Amygdala (tissue), 56 donors: ENCODE data around the gene ZSCAN25.
"Not testable (repeated sequence)": the region's sequence is repeated elsewhere in the genome, so short reads cannot be mapped to it uniquely, and the experiment has no call there.

Source experiments
- DNase-seq, 56 donors: peaks; one replicate each; lab custom pipeline; 2025; lab: John Stamatoyannopoulos, UW

Gene ZSCAN25

DNA sequence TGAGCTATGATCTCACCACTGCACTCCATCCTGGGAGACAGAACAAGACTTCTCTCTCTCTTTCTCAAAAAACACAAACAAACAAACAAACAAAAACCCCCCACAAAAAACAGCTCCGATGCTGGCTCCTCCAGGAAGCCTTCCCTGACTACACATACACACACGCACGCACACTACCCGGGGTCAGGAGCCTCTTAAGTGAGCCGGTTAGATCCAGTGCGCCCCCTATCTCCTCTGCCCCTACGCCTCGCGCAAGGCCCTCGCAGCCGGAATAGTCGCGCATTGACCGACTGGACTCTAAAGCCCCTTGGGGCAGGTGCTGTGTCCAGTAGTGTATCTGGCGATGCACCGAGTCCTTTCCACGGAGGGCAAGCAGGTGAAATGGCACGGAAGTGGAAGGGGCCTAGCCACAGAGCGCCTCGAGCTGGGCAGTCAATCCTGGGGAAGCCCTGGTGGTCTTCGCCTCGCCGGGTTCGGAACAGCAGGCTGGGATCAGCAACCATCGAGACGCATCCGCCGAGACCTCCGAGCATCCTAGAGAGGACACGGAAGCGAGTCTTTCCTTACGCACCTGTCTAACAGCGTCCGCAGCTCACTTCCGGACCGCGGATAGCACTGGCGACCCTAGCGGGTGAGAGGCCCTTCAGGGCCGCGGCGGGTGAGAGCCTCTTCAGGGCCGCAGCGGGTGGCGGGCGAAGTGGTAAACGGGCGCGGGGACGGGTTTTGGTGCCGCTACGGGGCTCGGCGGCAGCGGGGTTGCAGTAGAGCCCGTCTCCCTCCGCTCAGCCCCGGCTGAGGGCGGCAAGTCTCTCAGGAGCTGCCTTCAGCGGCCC, at the start of gene ZSCAN25:
TSS of gene ZSCAN25 (plus strand) at position 588 of the 833 bp plus-strand sequence. CDS start 2,661 bp downstream, outside the sequence.
- DNase-seq = peak in 55 of 56 donors; percentile 22 to 90 (median 77)

DNA sequence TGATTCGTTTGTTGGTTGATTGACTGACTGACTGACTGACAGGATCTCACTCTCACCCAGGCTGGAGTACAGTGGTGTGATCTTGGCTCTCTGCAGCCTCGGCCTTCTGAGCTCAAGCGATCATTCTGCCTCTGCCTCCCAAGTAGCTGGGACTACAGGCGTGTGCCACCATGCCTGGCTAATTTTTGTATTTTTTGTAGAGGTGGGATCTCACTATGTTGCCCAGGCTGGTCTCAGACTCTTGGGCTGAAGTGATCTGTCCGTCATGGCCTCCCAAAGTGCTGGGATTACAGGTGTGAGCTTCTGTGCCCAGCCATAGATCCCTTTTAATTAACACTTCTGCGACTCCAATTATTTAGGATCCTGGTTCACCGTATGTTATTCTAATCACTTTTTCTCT, 48.0 kb upstream of the ZSCAN25 start:
- DNase-seq = not testable (repeated sequence)

DNA sequence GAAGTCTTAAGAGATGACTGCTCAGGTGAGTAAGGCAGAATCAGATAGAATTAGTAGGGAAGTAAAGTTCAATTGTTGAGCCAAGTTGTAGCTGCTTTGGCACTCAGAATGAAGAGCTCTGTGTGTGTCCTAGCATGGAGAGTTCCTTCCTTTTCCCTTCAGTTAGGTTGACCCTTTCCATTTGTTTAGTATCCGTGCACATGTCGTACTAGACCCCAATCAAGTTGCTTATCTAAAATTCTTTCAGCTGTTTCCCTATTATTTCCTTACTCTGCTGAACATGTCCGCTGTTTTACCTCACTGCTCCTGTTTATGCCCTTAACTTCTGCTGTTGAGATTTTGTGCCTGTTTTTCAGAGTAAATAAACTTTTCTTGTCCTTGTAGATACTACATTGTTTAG, 45.0 kb upstream of the ZSCAN25 start:
- DNase-seq = no peak

DNA sequence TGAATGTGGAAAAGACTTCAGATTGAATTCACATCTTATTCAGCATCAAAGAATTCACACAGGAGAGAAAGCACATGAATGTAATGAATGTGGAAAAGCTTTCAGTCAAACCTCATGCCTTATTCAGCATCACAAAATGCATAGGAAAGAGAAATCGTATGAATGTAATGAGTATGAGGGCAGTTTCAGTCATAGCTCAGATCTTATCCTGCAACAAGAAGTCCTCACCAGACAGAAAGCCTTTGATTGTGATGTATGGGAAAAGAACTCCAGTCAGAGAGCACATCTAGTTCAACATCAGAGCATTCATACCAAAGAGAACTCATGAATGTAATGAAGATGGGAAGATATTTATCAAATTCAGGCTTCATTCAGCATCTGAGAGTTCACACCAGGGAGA, 43.5 kb upstream of the ZSCAN25 start:
- no peak for DNase-seq

DNA sequence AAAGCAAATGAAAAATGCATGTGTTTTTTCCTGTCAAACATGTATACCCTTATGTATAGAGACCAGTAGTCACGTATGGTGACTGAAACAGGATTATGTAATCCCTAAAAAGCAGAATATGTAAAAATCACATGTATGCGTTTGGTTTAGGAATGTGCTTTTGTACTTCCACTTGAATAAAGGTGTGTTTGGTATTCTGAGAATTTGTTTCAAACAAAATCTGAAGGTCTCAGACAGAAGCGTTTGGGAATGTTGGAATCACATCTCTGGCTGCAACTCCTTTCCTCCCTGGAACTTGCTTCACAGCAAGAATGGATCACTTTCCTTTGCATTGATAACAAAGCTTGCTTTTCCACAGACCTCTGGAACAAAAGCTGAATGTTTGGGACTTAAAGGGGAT, 40.5 kb upstream of the ZSCAN25 start:
- no peak for DNase-seq

DNA sequence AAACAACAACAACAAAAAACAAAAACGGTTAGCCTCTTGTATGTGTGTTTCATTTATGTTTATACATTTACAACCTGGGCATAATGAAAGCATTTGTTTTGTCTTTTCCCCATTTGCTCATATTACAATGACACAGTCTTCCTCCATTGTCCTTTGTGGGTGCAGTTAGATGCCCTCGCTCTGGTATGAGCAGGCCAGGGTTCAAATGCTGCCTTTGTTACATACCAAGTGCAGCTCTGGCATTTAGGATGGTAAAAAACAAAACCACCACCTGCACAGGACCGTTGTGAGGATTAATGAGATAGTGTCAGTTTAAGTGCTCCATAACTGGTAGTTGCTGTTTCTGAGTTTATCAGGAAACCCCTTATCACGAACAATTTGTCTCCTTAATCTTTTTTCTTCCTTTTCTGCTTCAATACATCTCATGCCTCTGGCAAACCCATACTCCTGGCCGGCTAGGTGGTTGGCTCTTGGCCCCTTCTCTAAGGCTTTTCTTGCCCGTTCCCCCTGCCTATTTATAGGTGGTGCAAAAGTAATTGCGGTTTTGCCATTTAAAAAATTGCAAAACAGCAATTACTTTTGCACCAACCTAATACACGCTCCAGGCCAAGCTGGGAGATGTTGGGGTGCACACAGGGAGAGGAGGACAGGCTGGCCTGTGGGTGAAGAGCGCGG, 37.3 kb upstream of the ZSCAN25 start:
- DNase-seq = peak in 3 of 56 donors; percentile 8 to 24 (median 9)

DNA sequence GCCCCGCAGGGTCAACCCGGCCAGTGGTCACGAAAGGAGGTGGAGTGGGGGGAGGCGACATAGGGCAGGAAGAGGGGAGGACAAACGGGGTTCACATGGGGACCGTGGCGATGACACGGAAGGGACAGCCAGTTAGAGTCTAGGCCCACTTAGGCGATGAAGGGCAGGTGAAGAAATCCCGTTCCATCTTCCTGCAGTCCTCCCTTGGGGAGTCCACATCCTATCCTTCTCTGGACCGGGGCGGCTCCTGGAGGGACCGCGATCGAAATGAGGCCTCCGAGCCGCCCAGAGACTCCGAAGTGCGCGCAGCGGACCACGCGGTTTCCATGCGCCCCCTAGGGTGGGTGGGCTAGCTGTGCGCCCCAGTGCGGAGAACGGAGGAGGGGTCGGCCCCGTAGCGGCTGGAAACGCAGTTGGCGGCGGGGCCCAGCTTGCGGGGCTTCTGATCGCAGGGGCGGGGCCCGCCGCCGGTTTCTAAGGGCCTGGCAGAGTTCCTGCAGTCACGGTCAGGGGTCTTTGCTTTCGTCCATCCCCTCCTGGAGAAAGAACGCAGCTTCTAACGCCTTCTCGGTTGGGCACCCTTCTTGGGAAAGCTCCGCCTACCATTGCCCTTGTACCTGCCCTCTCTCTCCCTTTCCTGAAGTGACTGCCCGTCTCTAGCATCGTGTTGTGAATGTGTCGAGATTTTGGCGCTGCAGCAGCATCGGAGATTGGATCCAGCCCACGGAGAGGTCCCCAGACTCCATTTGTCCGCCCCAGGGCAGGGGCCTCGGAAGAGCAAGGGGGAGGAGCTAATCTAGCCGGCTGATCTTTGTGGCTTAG, 36.6 kb upstream of the ZSCAN25 start:
- DNase-seq = peak in 35 of 56 donors; percentile 14 to 62 (median 35)

DNA sequence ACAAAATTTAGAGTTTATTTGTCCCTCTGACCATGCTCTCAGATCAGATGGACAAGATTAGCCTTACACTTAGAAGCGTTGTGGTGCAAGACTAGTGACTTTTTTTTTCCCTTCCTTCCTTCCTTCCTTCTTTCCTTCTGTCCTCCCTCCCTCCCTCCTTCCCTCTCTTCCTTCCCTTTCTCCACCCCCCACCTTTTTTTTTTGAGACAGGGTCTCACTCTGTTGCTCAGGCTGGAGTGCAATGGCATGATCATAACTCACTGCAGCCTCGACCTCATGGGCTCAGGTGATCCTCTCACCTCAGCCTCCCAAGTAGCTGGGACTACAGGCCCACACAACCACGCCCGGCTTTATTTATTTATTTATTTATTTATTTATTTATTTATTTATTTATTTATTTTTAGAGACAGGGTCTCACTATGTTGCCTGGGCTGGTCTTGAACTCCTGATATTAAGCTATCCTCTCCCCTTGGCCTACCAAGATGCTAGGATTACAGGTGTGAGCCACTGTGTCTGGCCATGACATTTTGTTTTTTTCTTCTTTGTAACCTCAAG, 35.9 kb upstream of the ZSCAN25 start:
- DNase-seq = not testable (repeated sequence)

DNA sequence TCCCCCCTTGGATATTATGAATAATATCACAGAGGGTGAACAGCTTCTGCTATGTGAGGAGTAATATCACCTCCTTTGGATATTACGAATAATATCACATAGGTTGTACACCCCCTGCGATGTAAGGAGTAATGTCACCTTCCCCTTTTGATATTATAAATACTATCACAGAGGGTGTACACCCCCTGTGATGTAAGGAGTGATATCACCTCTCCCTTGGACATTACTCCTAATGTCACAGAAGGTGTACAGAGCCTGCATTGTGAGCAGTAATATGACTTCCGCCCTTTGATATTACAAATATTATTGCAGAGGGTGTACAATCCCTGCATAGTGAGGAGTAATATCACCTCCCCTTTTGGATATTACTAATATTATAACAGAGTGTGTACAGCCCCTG, 27.9 kb upstream of the ZSCAN25 start:
- DNase-seq = no peak

DNA sequence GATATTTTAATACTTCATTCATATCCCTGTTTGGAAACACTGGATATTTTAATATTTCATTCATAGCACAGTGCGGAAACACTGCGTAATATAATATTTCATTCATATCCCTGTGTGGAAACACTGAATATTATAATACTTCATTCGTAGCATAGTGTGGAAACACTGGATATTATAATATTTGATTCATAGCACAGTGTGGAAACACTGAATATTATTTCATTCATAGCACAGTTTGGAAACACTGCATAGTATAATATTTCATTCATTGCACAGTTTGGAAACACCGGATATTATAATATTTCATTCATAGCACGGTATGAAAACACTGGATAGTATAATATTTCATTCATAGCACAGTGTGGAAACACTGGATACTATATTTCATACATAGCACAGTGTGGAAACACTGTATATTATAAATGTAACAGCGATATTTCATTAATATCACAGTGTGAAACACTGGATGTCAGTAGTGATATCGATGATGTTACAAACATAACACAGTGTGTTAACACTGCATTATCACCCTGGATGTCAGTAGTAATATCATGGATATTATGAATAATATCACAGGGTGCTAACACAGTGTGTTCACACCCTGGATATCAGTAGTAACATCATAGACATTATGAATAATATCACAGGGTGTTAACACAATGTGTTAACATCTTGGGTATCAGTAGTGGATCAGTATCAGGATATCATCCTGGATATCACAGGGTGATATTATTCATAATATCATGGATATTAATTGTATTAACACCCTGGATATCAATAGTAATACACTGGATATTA, 21.6 kb upstream of the ZSCAN25 start:
- DNase-seq = no peak

DNA sequence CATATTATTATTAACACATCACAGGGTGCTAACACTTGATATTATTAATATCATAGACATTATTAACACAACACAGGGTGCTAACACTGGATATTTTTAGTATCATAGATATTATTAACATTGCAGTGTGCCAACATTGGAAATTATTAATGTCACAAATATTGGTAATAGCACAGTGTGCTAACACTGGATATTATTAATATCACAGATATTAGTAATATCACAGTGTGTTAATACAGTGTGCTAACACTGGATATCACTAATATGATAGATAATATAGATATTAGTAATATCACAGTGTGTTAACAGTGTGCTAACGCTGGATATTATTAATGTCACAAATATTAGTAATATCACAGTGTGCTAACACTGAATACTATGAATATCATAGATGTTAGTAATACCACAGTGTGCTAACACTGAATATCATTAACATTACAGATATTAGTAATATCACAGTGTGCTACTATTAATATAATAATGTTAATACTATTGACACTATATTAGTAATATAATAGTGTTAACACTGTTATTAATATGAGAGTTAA, 20.3 kb upstream of the ZSCAN25 start:
- no peak for DNase-seq

DNA sequence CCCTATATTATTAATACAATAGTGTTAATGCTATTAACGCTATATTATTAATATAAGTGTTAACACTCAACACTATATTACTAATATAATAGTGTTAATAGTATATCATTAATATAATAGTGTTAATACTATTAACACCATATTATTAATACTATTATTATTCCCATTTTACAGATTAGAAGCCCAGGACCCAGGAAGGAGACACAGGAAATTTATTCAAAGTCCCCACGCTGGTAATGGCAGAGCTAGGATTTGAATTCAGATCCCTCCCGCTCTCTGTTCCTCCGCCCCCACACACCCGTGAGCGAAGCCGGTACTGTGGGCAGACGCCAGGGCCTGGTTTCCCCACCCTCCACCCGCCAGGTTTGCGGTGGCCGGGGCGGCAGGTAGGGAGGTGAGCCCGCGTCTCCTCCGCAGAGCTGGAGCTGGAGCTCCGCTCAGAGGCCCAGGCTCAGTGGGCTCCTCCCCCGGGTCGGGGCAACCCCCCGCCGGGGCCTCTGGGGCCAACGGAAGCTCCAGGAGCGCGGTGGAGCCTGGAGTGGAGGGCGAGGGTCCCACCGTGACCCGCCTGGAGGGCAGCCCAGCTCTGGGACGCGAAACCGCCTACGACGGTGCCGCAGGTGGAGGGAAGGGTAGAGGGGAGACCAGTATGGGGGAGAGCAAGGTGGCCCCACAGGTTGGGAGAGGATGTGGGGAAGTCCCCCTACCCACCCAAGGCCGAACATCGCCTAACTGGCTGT, 18.8 kb upstream of the ZSCAN25 start, which contains the start of gene TMEM225B:
TSS of gene TMEM225B (plus strand) at position 506 of the 740 bp plus-strand sequence. CDS start 6,122 bp downstream, outside the sequence.
- DNase-seq = no peak

DNA sequence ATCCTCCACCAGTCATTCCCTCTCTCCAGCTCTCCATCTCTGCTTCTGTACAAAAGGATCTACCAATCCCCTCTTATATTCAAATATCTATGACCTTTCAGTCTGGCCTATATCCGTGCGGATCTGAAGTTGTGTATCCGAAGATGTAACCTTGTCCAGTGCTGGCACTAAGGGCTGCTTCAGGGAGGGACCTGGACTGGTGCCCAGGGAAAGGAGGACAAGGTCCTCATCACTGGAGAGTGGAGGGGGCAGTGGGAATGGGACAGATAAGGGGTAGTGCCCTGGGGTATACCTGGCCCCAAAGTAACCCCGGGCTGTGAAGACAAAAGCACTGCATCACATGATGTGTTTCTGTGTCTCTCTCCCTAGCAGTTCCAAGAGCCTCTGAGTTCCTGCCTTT, 16.9 kb upstream of the ZSCAN25 start:
- no peak for DNase-seq

DNA sequence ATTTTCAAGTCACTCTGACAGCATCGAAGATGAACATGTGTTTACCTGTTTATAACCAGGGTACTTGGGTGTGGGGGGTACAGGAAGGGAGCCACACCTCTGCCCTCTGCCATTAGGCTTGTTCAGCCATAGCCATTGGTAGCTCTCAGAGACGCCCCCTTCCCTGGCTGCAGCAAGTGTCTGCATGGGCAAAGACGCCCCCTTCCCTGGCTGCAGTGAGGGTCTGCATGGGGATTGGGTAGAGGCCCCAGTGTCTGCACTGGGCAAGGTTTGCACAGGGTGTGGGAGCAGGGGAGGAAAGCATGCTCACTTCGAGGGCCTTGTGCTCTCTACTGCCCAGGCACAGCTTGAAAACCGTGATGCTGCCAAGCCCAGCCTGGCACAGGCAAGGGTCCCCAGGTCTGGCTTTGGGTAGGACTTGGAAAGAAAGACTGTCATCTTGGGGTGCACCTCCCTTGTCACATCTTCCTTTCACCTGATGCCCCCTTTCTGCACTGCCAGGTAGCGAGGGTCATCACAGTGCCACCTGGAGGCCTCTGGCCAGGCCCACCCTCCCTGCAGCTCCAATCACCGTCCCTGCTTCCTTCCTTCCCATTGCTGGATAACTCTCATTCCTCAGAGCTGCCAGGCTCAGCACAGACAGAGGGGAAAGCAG, 15.0 kb upstream of the ZSCAN25 start:
- no peak for DNase-seq

DNA sequence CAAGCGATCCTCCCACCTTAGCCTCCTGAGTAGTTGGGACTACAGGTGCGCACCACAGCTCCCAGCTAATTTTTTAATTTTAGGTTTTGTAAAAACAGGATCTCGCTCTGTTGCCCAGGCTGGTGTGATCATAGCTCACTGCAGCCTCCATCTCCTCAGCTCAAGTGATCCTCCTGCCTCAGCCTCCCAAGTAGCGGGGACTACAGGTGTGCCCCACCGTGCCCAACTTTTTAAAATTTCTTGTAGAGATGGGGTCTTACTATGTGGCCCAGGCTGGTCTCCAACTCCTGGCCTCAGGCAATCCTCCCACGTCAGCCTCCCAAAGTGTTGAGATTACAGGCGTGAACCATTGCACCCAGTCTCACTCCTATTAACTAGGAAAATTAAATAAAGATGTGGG, 11.2 kb upstream of the ZSCAN25 start:
- DNase-seq = no peak

DNA sequence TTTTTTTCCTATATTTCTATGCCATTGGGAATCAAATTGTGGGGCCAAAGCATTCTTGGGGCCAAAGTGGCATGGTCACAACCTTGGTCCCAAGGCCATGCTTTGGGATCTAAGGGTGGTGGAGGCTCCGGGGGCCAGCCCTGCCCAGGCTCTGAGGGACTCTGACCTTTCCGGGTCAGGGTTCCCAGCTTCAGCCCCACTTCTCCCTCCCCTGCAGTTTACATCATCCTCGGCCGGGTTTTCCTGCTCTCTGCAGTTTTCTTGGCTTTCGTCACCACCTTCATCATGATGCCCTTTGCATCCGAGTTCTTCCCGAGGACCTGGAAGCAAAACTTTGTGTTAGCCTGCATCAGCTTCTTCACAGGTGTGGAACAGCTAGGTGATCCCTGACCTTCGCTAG, 10.2 kb upstream of the ZSCAN25 start:
- no peak for DNase-seq

DNA sequence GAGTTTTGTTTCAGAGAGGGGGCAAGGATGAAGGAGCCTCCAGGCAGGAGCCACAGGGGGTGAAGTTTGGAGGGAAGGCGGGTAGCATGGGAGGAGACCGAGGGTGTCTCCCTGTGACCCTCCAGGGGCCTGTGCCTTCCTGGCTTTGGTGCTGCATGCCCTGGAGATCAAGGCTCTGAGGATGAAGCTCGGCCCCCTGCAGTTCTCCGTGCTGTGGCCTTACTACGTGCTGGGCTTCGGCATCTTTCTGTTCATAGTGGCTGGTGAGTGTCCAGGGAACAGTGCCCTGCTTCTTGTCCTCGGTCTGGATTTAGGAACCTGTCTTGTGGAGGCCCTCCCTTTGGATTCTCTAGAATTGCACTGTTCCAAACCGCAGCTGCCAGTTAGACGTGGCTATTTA, 9.2 kb upstream of the ZSCAN25 start:
- no peak for DNase-seq

DNA sequence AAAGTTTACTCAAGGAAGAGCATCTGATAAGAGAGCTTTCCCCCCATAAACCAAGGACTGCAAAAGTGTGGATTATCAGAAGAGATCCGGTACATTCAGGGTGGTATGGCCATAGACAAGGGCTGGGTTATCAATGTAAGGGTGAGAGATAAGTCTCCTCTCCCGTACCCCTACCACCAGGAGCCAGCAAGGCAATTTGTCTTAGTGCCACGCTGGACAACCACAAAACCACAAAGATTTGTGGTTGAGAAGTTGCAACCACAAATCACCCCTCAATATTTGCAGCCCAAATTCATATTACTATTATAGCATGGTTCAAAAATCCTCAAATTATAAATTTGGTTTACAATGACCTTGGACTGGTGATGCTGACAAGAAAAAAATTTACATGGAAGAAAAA, 2.3 kb upstream of the ZSCAN25 start:
- no peak for DNase-seq
